Lower lobe of right lung (tissue), 2 donors: ENCODE data around the gene CKS2. TPM values are rescaled to one million over a fixed set of nuclear protein-coding genes. Genes with fewer than 3 reads are reported as not detected.

ENCODE experiments used
- ATAC-seq, 2 donors: fragments of 200-7000 bp; cut with Tn5 transposase; one replicate each; pipeline ENCODE4 v1.9.1; 2020 to 2022; ENCODE audit warnings: mild to moderate bottlenecking in 2 of 2, moderate library complexity in 2 of 2
- DNase-seq: peaks from one replicate; pipeline ENCODE4 v3.0.0-alpha.2; 2020
- H3K27ac ChIP-seq: fragments of 200-600 bp; one replicate; pipeline ENCODE4 v1.8.0; 2022
- H3K27me3 ChIP-seq: fragments of 200-600 bp; one replicate; pipeline ENCODE4 v1.8.0; 2022; ENCODE audit warnings: low read depth
- H3K36me3 ChIP-seq: fragments of 200-600 bp; one replicate; pipeline ENCODE4 v1.8.0; 2022; ENCODE audit warnings: mild to moderate bottlenecking
- H3K4me1 ChIP-seq: fragments of 200-600 bp; one replicate; pipeline ENCODE4 v1.8.0; 2022
- H3K4me3 ChIP-seq: fragments of 200-600 bp; one replicate; pipeline ENCODE4 v1.8.0; 2022; ENCODE audit warnings: mild to moderate bottlenecking
- H3K9me3 ChIP-seq: fragments of 200-600 bp; one replicate; pipeline ENCODE4 v1.8.0; 2022
- intact Hi-C: fragments of 100-400 bp; cut with DNase I; formaldehyde crosslinking; loops from one replicate; pipeline ENCODE4 v1.11.0; 2022
- total RNA-seq: library from RNA; stranded (reverse); fragmentation: NEBNext Ultra II Directional; extraction: Animal tissue kit (Norgen Biotek cat#: 25700); gene quantifications from one replicate; pipeline ENCODE4 v1.2.1, GENCODE V29; 2021
- TF ChIP-seq, protein P1 (sequence below): fragments of 200-600 bp; IDR thresholded peaks from one replicate; pipeline ENCODE4 v1.8.0; 2022; ENCODE audit warnings: antibody characterized with exemption, mild to moderate bottlenecking
- donor health status: DM: no; HTN: yes; CAD: no; lungs with severe emphysema.

CKS2 gene
- total RNA-seq, 1 donor from 2014 or later: 16.6 TPM

DNA sequence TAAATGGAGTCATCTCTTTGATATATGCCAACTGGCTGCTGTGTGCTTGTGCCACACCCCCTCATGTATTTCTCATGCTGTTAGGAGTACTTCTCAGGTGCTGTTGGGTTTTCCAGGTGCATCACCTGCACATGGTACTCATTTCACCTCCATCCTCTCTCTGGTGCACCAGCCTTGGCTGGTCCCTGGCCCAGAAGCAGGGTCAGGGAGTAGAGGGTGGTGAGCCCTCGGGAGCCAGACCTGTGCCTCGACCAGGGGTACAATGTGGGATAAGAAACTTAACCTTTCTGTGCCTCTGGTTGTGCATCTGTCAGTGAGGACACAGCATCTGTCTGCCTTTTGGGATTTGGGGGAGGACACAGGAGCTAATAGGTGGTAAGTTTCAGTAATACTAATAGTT lies 45.8 kb downstream of the CKS2 start:
- Histone ChIP-seq H3K27me3 (no peaks in the 10 kb centered on the region), H3K4me1 (peaks cover 29% of the 10 kb centered on the region), H3K4me3 (no peak overlapping the region), H3K9me3 (no peaks in the 10 kb centered on the region), H3K27ac (no peak overlapping the region), H3K36me3 (peaks cover 100% of the 10 kb centered on the region)
- DNase-seq: no peak
- intact Hi-C loops: no loop called here
- TF ChIP-seq, protein P1, sequence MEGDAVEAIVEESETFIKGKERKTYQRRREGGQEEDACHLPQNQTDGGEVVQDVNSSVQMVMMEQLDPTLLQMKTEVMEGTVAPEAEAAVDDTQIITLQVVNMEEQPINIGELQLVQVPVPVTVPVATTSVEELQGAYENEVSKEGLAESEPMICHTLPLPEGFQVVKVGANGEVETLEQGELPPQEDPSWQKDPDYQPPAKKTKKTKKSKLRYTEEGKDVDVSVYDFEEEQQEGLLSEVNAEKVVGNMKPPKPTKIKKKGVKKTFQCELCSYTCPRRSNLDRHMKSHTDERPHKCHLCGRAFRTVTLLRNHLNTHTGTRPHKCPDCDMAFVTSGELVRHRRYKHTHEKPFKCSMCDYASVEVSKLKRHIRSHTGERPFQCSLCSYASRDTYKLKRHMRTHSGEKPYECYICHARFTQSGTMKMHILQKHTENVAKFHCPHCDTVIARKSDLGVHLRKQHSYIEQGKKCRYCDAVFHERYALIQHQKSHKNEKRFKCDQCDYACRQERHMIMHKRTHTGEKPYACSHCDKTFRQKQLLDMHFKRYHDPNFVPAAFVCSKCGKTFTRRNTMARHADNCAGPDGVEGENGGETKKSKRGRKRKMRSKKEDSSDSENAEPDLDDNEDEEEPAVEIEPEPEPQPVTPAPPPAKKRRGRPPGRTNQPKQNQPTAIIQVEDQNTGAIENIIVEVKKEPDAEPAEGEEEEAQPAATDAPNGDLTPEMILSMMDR: no peak
- ATAC-seq: no peak

DNA sequence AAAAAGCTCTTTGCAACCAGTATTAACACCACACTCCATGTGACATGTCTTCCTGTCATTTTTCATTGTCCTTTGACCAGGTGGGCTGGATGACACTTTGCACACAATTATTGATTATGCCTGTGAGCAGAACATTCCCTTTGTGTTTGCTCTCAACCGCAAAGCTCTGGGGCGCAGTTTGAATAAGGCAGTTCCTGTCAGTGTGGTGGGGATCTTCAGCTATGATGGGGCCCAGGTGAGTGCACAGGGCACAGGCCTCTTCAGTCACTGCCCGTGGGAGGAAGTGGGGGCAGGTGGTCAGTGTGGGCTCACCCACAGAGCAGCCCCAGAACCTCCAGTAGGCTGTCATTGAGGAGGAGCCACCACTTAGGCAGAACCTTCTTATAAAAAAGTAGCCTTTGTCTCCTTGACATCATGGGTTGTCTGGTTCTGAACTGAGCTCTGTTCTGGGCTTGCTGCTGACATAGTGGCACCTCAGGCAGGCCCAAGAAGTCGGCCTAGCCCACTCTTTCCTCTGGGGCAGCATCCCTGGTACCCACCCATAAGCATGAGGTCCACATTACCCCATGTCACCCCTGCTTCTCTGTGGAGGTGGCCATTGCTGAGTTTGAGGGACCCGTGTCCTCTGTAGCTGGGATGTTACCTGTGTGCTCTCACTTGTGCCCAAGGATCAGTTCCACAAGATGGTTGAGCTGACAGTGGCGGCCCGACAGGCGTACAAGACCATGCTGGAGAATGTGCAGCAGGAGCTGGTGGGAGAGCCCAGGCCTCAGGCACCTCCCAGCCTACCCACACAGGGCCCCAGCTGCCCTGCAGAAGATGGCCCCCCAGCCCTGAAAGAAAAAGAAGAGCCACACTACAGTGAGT lies 46.6 kb downstream of the CKS2 start:
- no peak for DNase-seq
- H3K36me3 ChIP-seq: peaks cover 100% of the 10 kb centered on the region

DNA sequence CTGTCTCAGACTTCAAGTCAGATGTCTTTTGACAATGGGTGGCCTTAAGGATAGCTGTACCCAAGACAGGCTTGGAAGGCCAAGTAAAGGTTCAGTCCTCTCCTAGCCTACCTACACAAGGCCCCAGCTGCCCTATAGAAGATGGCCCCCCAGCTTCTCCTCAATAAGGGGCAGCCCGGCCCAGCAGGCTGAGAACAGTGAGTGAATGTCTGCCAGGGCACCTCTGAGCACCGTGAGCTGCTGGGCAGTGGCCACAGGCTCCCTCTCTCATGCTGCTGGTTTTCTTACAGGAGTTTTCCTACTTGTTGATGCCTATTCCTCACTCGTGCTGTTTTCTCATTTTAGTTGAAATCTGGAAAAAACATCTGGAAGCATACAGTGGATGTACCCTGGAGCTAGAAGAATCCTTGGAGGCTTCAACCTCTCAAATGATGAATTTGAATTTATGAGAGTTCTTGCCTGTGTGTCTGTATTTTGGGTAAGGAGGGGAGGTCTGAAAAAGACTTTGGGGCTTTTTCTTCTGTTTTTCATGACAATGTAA lies 47.5 kb downstream of the CKS2 start:
- intact Hi-C loops: no loop called here
- DNase-seq (no peak), ATAC-seq (no peak)
- no peak overlapping the region for H3K4me3 ChIP-seq
- peaks cover 15% of the 10 kb centered on the region for H3K4me1 ChIP-seq
- TF ChIP-seq, protein P1: no peak
- H3K36me3 ChIP-seq: peaks cover 99% of the 10 kb centered on the region
- H3K9me3 ChIP-seq: no peaks in the 10 kb centered on the region
- H3K27me3 ChIP-seq: no peaks in the 10 kb centered on the region
- H3K27ac ChIP-seq: no peak overlapping the region

More for the DNA sequence above, 46.6 kb downstream of the CKS2 start:
- Histone ChIP-seq H3K4me1 (peaks cover 21% of the 10 kb centered on the region), H3K9me3 (no peaks in the 10 kb centered on the region), H3K27me3 (no peaks in the 10 kb centered on the region), H3K27ac (no peak overlapping the region), H3K4me3 (no peak overlapping the region)
- intact Hi-C loops: no loop called here
- TF ChIP-seq, protein P1: no peak
- no peak for ATAC-seq

DNA sequence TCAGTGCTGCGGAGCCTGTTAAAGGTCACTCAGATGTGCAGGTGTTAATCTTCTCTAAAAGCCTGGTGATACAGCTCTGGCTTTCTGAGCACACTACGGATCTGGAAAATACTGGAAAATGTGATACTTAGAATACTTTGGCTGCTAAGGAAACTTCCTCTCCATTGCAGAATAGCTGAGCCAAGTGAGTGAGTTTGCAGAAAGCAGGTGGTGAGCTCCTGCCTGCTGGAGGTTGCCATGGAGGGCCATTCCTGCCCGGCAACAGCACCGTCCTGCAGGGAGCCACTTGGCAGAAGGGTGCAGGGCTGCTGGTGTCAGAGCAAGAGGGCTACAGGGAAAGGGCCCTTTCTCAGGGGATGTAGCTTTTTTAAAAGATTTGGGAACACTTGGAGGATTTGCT lies 48.0 kb downstream of the CKS2 start:
- H3K27me3 ChIP-seq: no peaks in the 10 kb centered on the region
- TF ChIP-seq, protein P1: no peak
- peaks cover 15% of the 10 kb centered on the region for H3K4me1 ChIP-seq
- ATAC-seq: peak in 1 of 2 donors; percentile 55
- H3K9me3 ChIP-seq: no peaks in the 10 kb centered on the region
- no peak overlapping the region for H3K27ac ChIP-seq
- DNase-seq: no peak
- H3K36me3 ChIP-seq: peaks cover 93% of the 10 kb centered on the region
- H3K4me3 ChIP-seq: no peak overlapping the region
- intact Hi-C loops: no loop called here

DNA sequence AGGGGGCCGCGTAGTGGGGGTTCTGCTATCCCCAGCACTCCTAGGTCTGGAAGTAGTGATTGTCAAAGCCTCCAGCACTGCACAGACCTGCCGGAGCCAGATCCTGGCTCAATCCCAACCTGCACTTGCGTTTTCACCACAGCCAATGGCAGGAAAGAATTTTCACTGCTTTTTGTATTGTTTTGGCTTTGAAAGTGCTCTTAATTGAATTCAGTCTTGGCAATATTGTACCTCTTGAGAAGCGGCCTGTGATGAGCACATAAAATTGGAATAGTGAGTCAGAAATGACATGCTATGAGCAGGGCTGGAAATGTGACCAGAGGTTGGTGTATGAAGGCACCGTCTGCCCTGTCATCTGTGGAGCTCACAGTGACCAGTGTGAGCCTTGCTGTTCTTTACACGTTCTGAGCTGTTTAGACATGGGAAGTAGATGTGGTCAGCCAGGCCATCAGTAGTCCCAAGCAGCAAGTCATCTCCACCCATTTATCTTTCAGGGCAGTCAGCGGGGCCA lies 48.8 kb downstream of the CKS2 start:
- intact Hi-C loops: no loop called here

More for the DNA sequence above, 48.8 kb downstream of the CKS2 start:
- peak in 1 of 2 donors; percentile 15 for ATAC-seq
- DNase-seq: no peak
- no peaks in the 10 kb centered on the region for H3K27me3 ChIP-seq
- no peaks in the 10 kb centered on the region for H3K9me3 ChIP-seq
- peaks cover 85% of the 10 kb centered on the region for H3K36me3 ChIP-seq
- TF ChIP-seq, protein P1: no peak
- peaks cover 15% of the 10 kb centered on the region for H3K4me1 ChIP-seq
- H3K4me3 ChIP-seq: no peak overlapping the region
- peak overlapping the region; percentile 47 for H3K27ac ChIP-seq
